Caki2 (cell line): ENCODE data around the gene RABGAP1L. TPM values are rescaled to one million over a fixed set of nuclear protein-coding genes. Genes with fewer than 3 reads are reported as not detected.
"Not testable (repeated sequence)": the region's sequence is repeated elsewhere in the genome, so short reads cannot be mapped to it uniquely, and the experiment has no call there.

Experiments used
- DNase-seq: peaks from one replicate; pipeline ENCODE4 v3.0.0-alpha.2; 2015; ENCODE audit warnings: low read depth
- in situ Hi-C: cut with HindIII; loops from 2 replicates; pipeline ENCODE4 v1.10.0; 2016; ENCODE audit warnings: low sequenced_read_pairs, low pct_unique_long_range_greater_than_20kb, mixed read lengths
- total RNA-seq: library from RNA; depleted of rRNA; stranded (reverse); fragments of >200 nt; shearing (Covaris generic); gene quantifications from 2 replicates; pipeline ENCODE4 v1.2.3, GENCODE V29; 2014; ENCODE audit warnings: low replicate concordance

Gene RABGAP1L
- total RNA-seq, 1 experiment from 2014 or later = 6.8 TPM

- no peak for DNase-seq
- in situ Hi-C loops = no loop called here
Observed at GRCh38 chr1:174447866-174448530, 288.7 kb downstream of the RABGAP1L start, which contains the start of gene GPR52. GPR52 (plus strand) TSS chr1:174447964; CDS start chr1:174448112, 148 bp downstream.

GRCh38 chr1:174448531-174448883 is 289.2 kb downstream of the RABGAP1L start:
- no peak for DNase-seq
- in situ Hi-C loops = no loop called here

- no peak for DNase-seq
- in situ Hi-C loops = no loop called here
Observed at GRCh38 chr1:174448974-174449373, 289.7 kb downstream of the RABGAP1L start.

GRCh38 chr1:174451408-174451807 is 292.1 kb downstream of the RABGAP1L start:
- in situ Hi-C loops = no loop called here
- no peak for DNase-seq

- in situ Hi-C loops = no loop called here
- no peak for DNase-seq
Observed at GRCh38 chr1:174465855-174466254, 306.5 kb downstream of the RABGAP1L start.

GRCh38 chr1:174466607-174467006 is 307.3 kb downstream of the RABGAP1L start:
- DNase-seq = no peak
- in situ Hi-C loops = no loop called here

GRCh38 chr1:174469052-174469451 is 309.7 kb downstream of the RABGAP1L start:
- in situ Hi-C loops = no loop called here
- no peak for DNase-seq

GRCh38 chr1:174469687-174470086 is 310.4 kb downstream of the RABGAP1L start:
- no peak for DNase-seq
- in situ Hi-C loops = no loop called here

GRCh38 chr1:174479281-174479680 is 320.0 kb downstream of the RABGAP1L start:
- no peak for DNase-seq
- in situ Hi-C loops = no loop called here

- in situ Hi-C loops = no loop called here
Observed at GRCh38 chr1:174480324-174480723, 321.0 kb downstream of the RABGAP1L start.

GRCh38 chr1:174491606-174492005 is 332.3 kb downstream of the RABGAP1L start:
- DNase-seq = no peak
- in situ Hi-C loops = no loop called here

More at GRCh38 chr1:174480324-174480723, 321.0 kb downstream of the RABGAP1L start:
- no peak for DNase-seq

- in situ Hi-C loops = no loop called here
- no peak for DNase-seq
Observed at GRCh38 chr1:174497478-174497877, 338.2 kb downstream of the RABGAP1L start.

- DNase-seq, in situ Hi-C loops: not testable (repeated sequence)
Observed at GRCh38 chr1:174516755-174517154, 357.4 kb downstream of the RABGAP1L start.

GRCh38 chr1:174519844-174520243 is 360.5 kb downstream of the RABGAP1L start:
- DNase-seq = no peak
- in situ Hi-C loops = no loop called here

GRCh38 chr1:174531751-174532150 is 372.4 kb downstream of the RABGAP1L start:
- in situ Hi-C loops = no loop called here
- no peak for DNase-seq

GRCh38 chr1:174534789-174535188 is 375.5 kb downstream of the RABGAP1L start:
- no peak for DNase-seq
- in situ Hi-C loops = no loop called here

- in situ Hi-C loops = no loop called here
- no peak for DNase-seq
Observed at GRCh38 chr1:174535207-174535606, 375.9 kb downstream of the RABGAP1L start.

GRCh38 chr1:174543421-174543820 is 384.1 kb downstream of the RABGAP1L start:
- in situ Hi-C loops = not testable (repeated sequence)

GRCh38 chr1:174550296-174550695 is 391.0 kb downstream of the RABGAP1L start:
- DNase-seq = no peak
- in situ Hi-C loops = no loop called here

More at GRCh38 chr1:174543421-174543820, 384.1 kb downstream of the RABGAP1L start:
- not testable (repeated sequence) for DNase-seq

- in situ Hi-C loops = no loop called here
- no peak for DNase-seq
Observed at GRCh38 chr1:174556392-174556791, 397.1 kb downstream of the RABGAP1L start.
